MM.1S (cell line): Measurements from ENCODE around the gene CAMK1.

ENCODE experiments used
- DNase-seq: peaks from one replicate; pipeline ENCODE4 v3.0.0-alpha.2; 2015
- H2AFZ ChIP-seq: fragments of 300-600 bp; sonication (generic); 2 replicates; pipeline ENCODE4 v1.6.0; 2016; ENCODE audit warnings: antibody characterized with exemption, low read length
- H3F3A ChIP-seq: fragments of 300-600 bp; sonication (generic); 2 replicates; pipeline ENCODE4 v1.6.1; 2016; ENCODE audit warnings: mild to moderate bottlenecking, antibody characterized with exemption, low read length, moderate library complexity, mixed read lengths; ENCODE audit not compliant: insufficient read depth
- H3K27ac ChIP-seq: fragments of 300-600 bp; sonication (generic); 2 replicates; pipeline ENCODE4 v1.5.1; 2016; ENCODE audit warnings: mild to moderate bottlenecking, low read length
- H3K27me3 ChIP-seq: fragments of 300-600 bp; sonication (generic); replicated peaks from 2 replicates; pipeline ENCODE4 v1.6.0; 2016; ENCODE audit warnings: low read length; ENCODE audit not compliant: insufficient read depth
- H3K36me3 ChIP-seq: fragments of 300-600 bp; sonication (generic); replicated peaks from 2 replicates; pipeline ENCODE4 v1.6.1; 2016; ENCODE audit warnings: mild to moderate bottlenecking, low read length, mixed read lengths; ENCODE audit not compliant: insufficient read depth
- H3K4me1 ChIP-seq: fragments of 300-600 bp; sonication (generic); 2 replicates; pipeline ENCODE4 v1.6.1; 2016; ENCODE audit warnings: low read length, mixed read lengths
- H3K4me2 ChIP-seq: fragments of 300-600 bp; sonication (generic); 2 replicates; pipeline ENCODE4 v1.6.0; 2016; ENCODE audit warnings: low read depth, low read length
- H3K4me3 ChIP-seq: fragments of 300-600 bp; sonication (generic); 2 replicates; pipeline ENCODE4 v1.5.1; 2016; ENCODE audit warnings: low read length, mixed read lengths
- H3K79me2 ChIP-seq: fragments of 300-600 bp; sonication (generic); 2 replicates; pipeline ENCODE4 v1.6.1; 2016; ENCODE audit warnings: mixed run types, low read length, mixed read lengths
- H3K9ac ChIP-seq: fragments of 300-600 bp; sonication (generic); 2 replicates; pipeline ENCODE4 v1.6.1; 2016; ENCODE audit warnings: low read length, mixed read lengths
- H3K9me2 ChIP-seq: fragments of 300-600 bp; sonication (generic); replicated peaks from 2 replicates; pipeline ENCODE4 v1.6.1; 2016; ENCODE audit warnings: mild to moderate bottlenecking, low read length, mixed read lengths; ENCODE audit not compliant: insufficient read depth
- H3K9me3 ChIP-seq: fragments of 300-600 bp; sonication (generic); replicated peaks from 2 replicates; pipeline ENCODE4 v1.6.1; 2016; ENCODE audit warnings: mild to moderate bottlenecking, low read length, mixed read lengths; ENCODE audit not compliant: insufficient read depth
- H4K20me1 ChIP-seq: fragments of 300-600 bp; sonication (generic); 2 replicates; pipeline ENCODE4 v1.6.1; 2016; ENCODE audit warnings: mild to moderate bottlenecking, low read length, moderate library complexity, mixed read lengths; ENCODE audit not compliant: insufficient read depth
- EZH2 ChIP-seq: fragments of 300-600 bp; sonication (generic); optimal IDR thresholded peaks from 2 replicates; pipeline ENCODE3; 2017; ENCODE audit warnings: low read depth, mild to moderate bottlenecking, antibody characterized with exemption, low read length, mixed read lengths
- EZH2phosphoT487 ChIP-seq: fragments of 300-600 bp; sonication (generic); IDR thresholded peaks from 2 replicates; pipeline ENCODE4 v1.6.1; 2018; ENCODE audit warnings: antibody characterized with exemption, low read length
- TF ChIP-seq, protein P1 (sequence below): fragments of 300-600 bp; sonication (generic); IDR thresholded peaks from 2 replicates; pipeline ENCODE4 v1.5.1; 2016; ENCODE audit warnings: antibody characterized with exemption, low read length, mixed read lengths

CAMK1 gene

DNA sequence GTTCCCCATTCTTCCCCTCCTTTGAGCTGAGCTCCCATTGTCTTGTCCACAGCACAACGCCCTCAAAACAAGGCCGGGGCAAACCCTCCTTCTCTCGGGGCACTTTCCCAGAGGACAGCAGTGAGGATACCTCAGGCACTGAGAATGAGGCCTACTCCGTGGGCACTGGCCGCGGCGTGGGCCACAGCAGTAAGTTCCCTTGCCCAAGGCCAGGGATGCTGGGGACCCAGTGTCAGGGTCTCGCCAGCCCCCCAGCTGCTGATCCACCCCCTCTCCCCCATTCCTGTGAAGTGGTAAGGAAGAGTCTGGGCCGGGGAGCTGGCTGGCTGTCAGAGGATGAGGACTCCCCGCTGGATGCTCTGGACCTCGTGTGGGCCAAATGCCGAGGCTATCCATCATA lies 24.2 kb downstream of the CAMK1 start:
- Histone ChIP-seq H3K4me2 (no peak overlapping the region), H3K27me3 (no peaks in the 10 kb centered on the region), H3K27ac (no peak overlapping the region), H3K79me2 (peaks cover 4% of the 10 kb centered on the region), H3K9me3 (no peaks in the 10 kb centered on the region), H3K9me2 (no peaks in the 10 kb centered on the region), H3K36me3 (peaks cover 5% of the 10 kb centered on the region), H2AFZ (no peak overlapping the region), H3K4me1 (no peaks in the 10 kb centered on the region), H3K9ac (no peak overlapping the region), H4K20me1 (no peaks in the 10 kb centered on the region), H3F3A (peaks cover 18% of the 10 kb centered on the region), H3K4me3 (no peak overlapping the region)
- TF ChIP-seq EZH2 (no peak), EZH2phosphoT487 (no peak)
- TF ChIP-seq, protein P1, sequence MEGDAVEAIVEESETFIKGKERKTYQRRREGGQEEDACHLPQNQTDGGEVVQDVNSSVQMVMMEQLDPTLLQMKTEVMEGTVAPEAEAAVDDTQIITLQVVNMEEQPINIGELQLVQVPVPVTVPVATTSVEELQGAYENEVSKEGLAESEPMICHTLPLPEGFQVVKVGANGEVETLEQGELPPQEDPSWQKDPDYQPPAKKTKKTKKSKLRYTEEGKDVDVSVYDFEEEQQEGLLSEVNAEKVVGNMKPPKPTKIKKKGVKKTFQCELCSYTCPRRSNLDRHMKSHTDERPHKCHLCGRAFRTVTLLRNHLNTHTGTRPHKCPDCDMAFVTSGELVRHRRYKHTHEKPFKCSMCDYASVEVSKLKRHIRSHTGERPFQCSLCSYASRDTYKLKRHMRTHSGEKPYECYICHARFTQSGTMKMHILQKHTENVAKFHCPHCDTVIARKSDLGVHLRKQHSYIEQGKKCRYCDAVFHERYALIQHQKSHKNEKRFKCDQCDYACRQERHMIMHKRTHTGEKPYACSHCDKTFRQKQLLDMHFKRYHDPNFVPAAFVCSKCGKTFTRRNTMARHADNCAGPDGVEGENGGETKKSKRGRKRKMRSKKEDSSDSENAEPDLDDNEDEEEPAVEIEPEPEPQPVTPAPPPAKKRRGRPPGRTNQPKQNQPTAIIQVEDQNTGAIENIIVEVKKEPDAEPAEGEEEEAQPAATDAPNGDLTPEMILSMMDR, result no peak
- DNase-seq, result no peak

GRCh38 chr3:9744162-9744561 lies 25.6 kb downstream of the CAMK1 start:
- Histone ChIP-seq H4K20me1 (no peaks in the 10 kb centered on the region), H3K9ac (no peak overlapping the region), H2AFZ (no peak overlapping the region), H3K9me2 (no peaks in the 10 kb centered on the region), H3K27ac (no peak overlapping the region), H3K79me2 (0 out of 2 replicates have a peak, but pooled peaks cover 3% of the 10 kb centered on the region), H3F3A (peaks cover 14% of the 10 kb centered on the region), H3K4me1 (no peaks in the 10 kb centered on the region), H3K4me3 (no peak overlapping the region), H3K9me3 (no peaks in the 10 kb centered on the region), H3K27me3 (no peaks in the 10 kb centered on the region), H3K4me2 (no peak overlapping the region), H3K36me3 (peaks cover 6% of the 10 kb centered on the region)
- no peak for DNase-seq
- no peak for TF ChIP-seq EZH2
- no peak for TF ChIP-seq EZH2phosphoT487
- TF ChIP-seq, protein P1, result no peak

GRCh38 chr3:9743548-9743947 lies 26.2 kb downstream of the CAMK1 start:
- Histone ChIP-seq H3K9me2 (no peaks in the 10 kb centered on the region), H3K27me3 (no peaks in the 10 kb centered on the region), H4K20me1 (no peaks in the 10 kb centered on the region), H3K4me3 (no peak overlapping the region), H3K79me2 (0 out of 2 replicates have a peak, but pooled peaks cover 7% of the 10 kb centered on the region), H3F3A (peaks cover 9% of the 10 kb centered on the region; the same call in 1 of the 2 replicates), H3K9me3 (no peaks in the 10 kb centered on the region), H3K4me1 (no peaks in the 10 kb centered on the region), H3K36me3 (peaks cover 11% of the 10 kb centered on the region), H3K9ac (no peak overlapping the region), H3K27ac (no peak overlapping the region), H2AFZ (no peak overlapping the region), H3K4me2 (no peak overlapping the region)
- DNase-seq, result no peak
- no peak for TF ChIP-seq EZH2phosphoT487

DNA sequence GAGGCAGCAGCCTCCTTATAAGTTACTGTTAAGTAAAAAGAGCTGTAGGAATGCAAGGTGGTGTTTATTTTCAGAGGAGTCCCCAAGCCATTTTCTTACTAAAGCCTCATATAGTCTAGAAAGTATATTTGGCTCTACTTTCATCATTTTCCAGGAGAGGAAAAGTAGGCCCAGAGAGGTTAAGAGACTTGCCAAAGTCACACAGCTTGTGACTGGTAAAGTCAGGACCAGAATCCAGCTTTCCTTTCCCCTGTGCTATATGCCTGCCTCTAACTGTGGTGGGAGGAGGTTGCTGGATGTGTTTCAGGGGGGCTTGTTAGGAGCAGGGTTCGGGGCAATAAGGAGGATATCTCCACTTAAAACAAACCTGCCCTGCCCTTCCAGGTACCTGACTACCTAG lies 27.2 kb downstream of the CAMK1 start:
- Histone ChIP-seq H3K9me2 (no peaks in the 10 kb centered on the region), H3K27me3 (no peaks in the 10 kb centered on the region), H3K36me3 (peaks cover 19% of the 10 kb centered on the region), H4K20me1 (no peaks in the 10 kb centered on the region), H3F3A (no peaks in the 10 kb centered on the region), H3K9me3 (no peaks in the 10 kb centered on the region), H3K4me3 (no peak overlapping the region), H3K27ac (no peak overlapping the region), H2AFZ (no peak overlapping the region), H3K9ac (no peak overlapping the region), H3K4me1 (no peaks in the 10 kb centered on the region), H3K79me2 (peaks cover 16% of the 10 kb centered on the region; the same call in 1 of the 2 replicates), H3K4me2 (no peak overlapping the region)
- no peak for DNase-seq
- TF ChIP-seq EZH2 (no peak), EZH2phosphoT487 (no peak)
- TF ChIP-seq, protein P1, result no peak
